WTC11 (cell line): ENCODE measurements around the gene PAIP1. TPM values are rescaled to one million over a fixed set of nuclear protein-coding genes. Genes with fewer than 3 reads are reported as not detected.

ENCODE experiments used
- AR ChIP-seq: fragments of 250-450 bp; sonication (Bioruptor Pico); IDR thresholded peaks from 2 replicates; pipeline ENCODE4 v1.9.0; 2021; ENCODE audit warnings: mild to moderate bottlenecking
- E2F5 ChIP-seq: sonication (generic); formaldehyde crosslinking; IDR thresholded peaks from 2 replicates; pipeline ENCODE4 v1.8.1; 2022; ENCODE audit warnings: mild to moderate bottlenecking, moderate library complexity, missing genetic modification reagents
- ELF4 ChIP-seq: sonication (generic); formaldehyde crosslinking; IDR thresholded peaks from 2 replicates; pipeline ENCODE4 v1.8.1; 2022; ENCODE audit warnings: low read depth, mild to moderate bottlenecking, moderate library complexity, missing genetic modification reagents
- ESRRA ChIP-seq: sonication (generic); formaldehyde crosslinking; IDR thresholded peaks from 2 replicates; pipeline ENCODE4 v1.8.1; 2022; ENCODE audit warnings: mild to moderate bottlenecking, missing genetic modification reagents, borderline replicate concordance
- FOXP4 ChIP-seq: sonication (generic); formaldehyde crosslinking; IDR thresholded peaks from 2 replicates; pipeline ENCODE4 v1.8.0; 2022; ENCODE audit warnings: mild to moderate bottlenecking, missing genetic modification reagents
- GABPB1 ChIP-seq: sonication (generic); formaldehyde crosslinking; IDR thresholded peaks from 2 replicates; pipeline ENCODE4 v1.8.1; 2023; ENCODE audit warnings: mild to moderate bottlenecking, missing genetic modification reagents
- JAZF1 ChIP-seq: fragments of 250-450 bp; sonication (Bioruptor Pico); IDR thresholded peaks from 2 replicates; pipeline ENCODE4 v1.9.0; 2021; ENCODE audit warnings: moderate library complexity, mild to moderate bottlenecking, inconsistent platforms
- JUN ChIP-seq: sonication (generic); formaldehyde crosslinking; IDR thresholded peaks from 2 replicates; pipeline ENCODE4 v1.8.0; 2023; ENCODE audit warnings: mild to moderate bottlenecking, missing genetic modification reagents
- KAT7 ChIP-seq: sonication (generic); formaldehyde crosslinking; IDR thresholded peaks from 2 replicates; pipeline ENCODE4 v1.8.1; 2023; ENCODE audit warnings: missing genetic modification reagents, mild to moderate bottlenecking, borderline replicate concordance
- MAX ChIP-seq: sonication (generic); formaldehyde crosslinking; IDR thresholded peaks from 2 replicates; pipeline ENCODE4 v1.8.0; 2022; ENCODE audit warnings: mild to moderate bottlenecking, missing genetic modification reagents
- NFATC4 ChIP-seq: fragments of 250-450 bp; sonication (Bioruptor Pico); IDR thresholded peaks from 2 replicates; pipeline ENCODE4 v1.9.0; 2021; ENCODE audit warnings: mild to moderate bottlenecking
- NR3C1 ChIP-seq: sonication (generic); formaldehyde crosslinking; conservative IDR thresholded peaks from 2 replicates; pipeline ENCODE4 v1.8.1; 2023; ENCODE audit warnings: low read depth, mild to moderate bottlenecking, missing genetic modification reagents
- OVOL2 ChIP-seq: fragments of 250-450 bp; sonication (Bioruptor Pico); IDR thresholded peaks from 2 replicates; pipeline ENCODE4 v1.9.0; 2021; ENCODE audit warnings: mild to moderate bottlenecking, borderline replicate concordance
- PRRX2 ChIP-seq: fragments of 250-450 bp; sonication (Bioruptor Pico); IDR thresholded peaks from 2 replicates; pipeline ENCODE4 v1.8.0; 2021; ENCODE audit warnings: mild to moderate bottlenecking
- RELA ChIP-seq: sonication (generic); formaldehyde crosslinking; IDR thresholded peaks from 2 replicates; pipeline ENCODE4 v1.8.1; 2022; ENCODE audit warnings: missing genetic modification reagents, mild to moderate bottlenecking, borderline replicate concordance
- SOX15 ChIP-seq: fragments of 250-450 bp; sonication (Bioruptor Pico); IDR thresholded peaks from 2 replicates; pipeline ENCODE4 v1.9.0; 2021; ENCODE audit warnings: mild to moderate bottlenecking
- SP1 ChIP-seq: sonication (generic); formaldehyde crosslinking; conservative IDR thresholded peaks from 2 replicates; pipeline ENCODE4 v1.8.1; 2022; ENCODE audit warnings: missing genetic modification reagents
- ZBTB21 ChIP-seq: sonication (generic); formaldehyde crosslinking; IDR thresholded peaks from 2 replicates; pipeline ENCODE4 v1.8.1; 2023; ENCODE audit warnings: mild to moderate bottlenecking, missing genetic modification reagents, borderline replicate concordance
- ZNF263 ChIP-seq: sonication (generic); formaldehyde crosslinking; IDR thresholded peaks from 2 replicates; pipeline ENCODE4 v1.8.1; 2022; ENCODE audit warnings: low read depth, mild to moderate bottlenecking, moderate library complexity, missing genetic modification reagents
- ZNF281 ChIP-seq: sonication (generic); formaldehyde crosslinking; IDR thresholded peaks from 2 replicates; pipeline ENCODE4 v1.8.0; 2023; ENCODE audit warnings: mild to moderate bottlenecking, missing genetic modification reagents
- ZNF317 ChIP-seq: sonication (generic); formaldehyde crosslinking; IDR thresholded peaks from 2 replicates; pipeline ENCODE4 v1.8.1; 2023; ENCODE audit warnings: low read depth, mild to moderate bottlenecking, moderate library complexity, missing genetic modification reagents, borderline replicate concordance
- ZNF423 ChIP-seq: fragments of 250-450 bp; sonication (Bioruptor Pico); IDR thresholded peaks from 2 replicates; pipeline ENCODE4 v2.1.2; 2022; ENCODE audit warnings: mild to moderate bottlenecking, moderate library complexity
- ZNF532 ChIP-seq: fragments of 250-450 bp; sonication (Bioruptor Pico); IDR thresholded peaks from 2 replicates; pipeline ENCODE4 v1.9.0; 2021; ENCODE audit warnings: mild to moderate bottlenecking, borderline replicate concordance
- total RNA-seq: library from RNA; stranded (reverse); gene quantifications from 3 replicates; pipeline ENCODE4 v1.2.3, GENCODE V29; 2021

Gene PAIP1
- total RNA-seq, 1 experiment from 2014 or later = 82.5 TPM

- TF ChIP-seq E2F5 (CRISPR knock-in tag) (no peak), SOX15 (CRISPR knock-in tag) (no peak), SP1 (CRISPR knock-in tag) (no peak), MAX (peak; percentile 11; the same call in 1 of the 2 replicates), ZBTB21 (CRISPR knock-in tag) (no peak), JAZF1 (CRISPR knock-in tag) (no peak), NR3C1 (CRISPR knock-in tag) (no peak), AR (CRISPR knock-in tag) (no peak), FOXP4 (0 out of 2 replicates have a peak, but pooled peaks have one; percentile 9), NFATC4 (CRISPR knock-in tag) (no peak), GABPB1 (no peak), ZNF532 (CRISPR knock-in tag) (0 out of 2 replicates have a peak, but pooled peaks have one; percentile 25), ZNF263 (CRISPR knock-in tag) (no peak), JUN (CRISPR knock-in tag) (no peak), OVOL2 (CRISPR knock-in tag) (no peak), ELF4 (CRISPR knock-in tag) (no peak), KAT7 (CRISPR knock-in tag) (no peak), ZNF423 (no peak), ESRRA (CRISPR knock-in tag) (peak; percentile 84; the same call in 1 of the 2 replicates), RELA (CRISPR knock-in tag) (0 out of 2 replicates have a peak, but pooled peaks have one; percentile 17), ZNF317 (CRISPR knock-in tag) (peak; percentile 19; the same call in 1 of the 2 replicates), ZNF281 (CRISPR knock-in tag) (peak; percentile 86), PRRX2 (CRISPR knock-in tag) (no peak)
Observed at GRCh38 chr5:43555895-43556606, 826 bp downstream of the PAIP1 start (continued).
